ENCODE results near the gene RABGGTA.

Gene RABGGTA

GRCh38 chr14:24235804-24236688 is 35.4 kb downstream of the RABGGTA start:
- no peak overlapping the region for H3K4me3 ChIP-seq (ENCODE audit: low read depth, low read length)
- no peak for DNase-seq (ENCODE audit: low read depth)
- in situ Hi-C loops (cut with HindIII; ENCODE audit: low sequenced_read_pairs), result no loop called here
- TF ChIP-seq CTCF (IDR thresholded peaks at IDR 0.05; ENCODE audit: low read depth, low read length, missing control alignments), result no peak

DNA sequence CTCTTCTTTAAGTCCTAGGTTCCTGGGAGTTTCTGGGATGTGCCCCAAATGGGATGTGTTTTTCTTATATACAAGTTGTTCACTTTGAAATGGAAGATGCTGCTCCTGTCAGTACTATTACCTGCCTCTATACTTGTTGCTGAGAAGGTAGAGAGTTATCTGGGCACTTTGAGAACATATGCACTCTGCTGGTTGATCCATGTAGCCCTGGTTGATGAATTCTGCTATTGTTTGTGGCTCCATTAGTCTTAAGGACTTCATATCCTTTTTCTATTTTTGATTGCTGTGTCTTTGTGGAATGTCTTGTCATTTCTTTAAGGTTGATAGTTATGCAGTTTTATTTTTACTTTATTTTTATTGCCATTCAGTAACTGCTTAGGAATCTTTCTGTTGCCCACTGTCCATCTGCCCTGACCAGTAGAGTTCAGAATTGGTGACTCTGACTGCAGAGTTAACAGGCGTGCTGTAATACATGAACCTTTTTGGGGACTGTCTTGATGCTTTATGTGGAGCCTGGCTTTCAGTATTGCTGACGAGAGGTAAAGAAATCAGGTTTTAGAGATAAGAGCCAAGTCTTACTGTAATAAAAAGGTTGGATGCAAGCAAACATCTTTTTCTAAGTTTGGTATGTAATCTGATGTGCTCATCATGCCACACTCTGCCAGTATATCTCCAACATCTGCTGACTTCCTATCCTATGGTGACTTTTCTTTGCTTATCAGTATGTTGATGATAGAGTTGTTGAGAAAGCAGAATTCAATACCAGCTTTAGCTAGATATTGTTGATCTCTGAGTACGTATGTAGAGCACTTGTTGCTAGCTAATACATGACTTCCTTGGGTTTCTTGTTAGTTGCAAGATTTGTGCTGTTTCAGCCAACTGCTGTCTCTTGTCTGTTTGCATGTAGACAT is 37.0 kb downstream of the RABGGTA start:
- in situ Hi-C loops (cut with HindIII; ENCODE audit: low sequenced_read_pairs), result no loop called here
- no peak for TF ChIP-seq CTCF (IDR thresholded peaks at IDR 0.05; ENCODE audit: low read depth, low read length, missing control alignments)
- no peak for DNase-seq (ENCODE audit: low read depth)
- H3K4me3 ChIP-seq (ENCODE audit: low read depth, low read length), result no peak overlapping the region

DNA sequence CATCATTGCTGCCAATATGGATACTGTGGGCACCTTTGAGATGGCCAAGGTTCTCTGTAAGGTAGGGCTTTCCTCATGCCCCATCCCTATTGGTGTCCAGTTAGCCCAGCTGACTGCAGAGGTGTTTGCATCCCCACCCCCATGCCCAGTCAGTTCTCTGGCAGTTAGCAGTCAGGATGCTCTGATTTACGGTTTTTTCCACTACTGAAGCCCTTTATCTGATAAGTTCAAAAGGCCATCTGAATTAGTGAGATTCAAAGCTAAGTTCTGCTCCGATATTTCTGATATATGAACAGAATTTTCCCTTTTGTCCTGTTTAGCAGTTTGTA is 37.9 kb downstream of the RABGGTA start:
- in situ Hi-C loops (cut with HindIII; ENCODE audit: low sequenced_read_pairs), result no loop called here
- no peak for DNase-seq (ENCODE audit: low read depth)
- no peak for TF ChIP-seq CTCF (IDR thresholded peaks at IDR 0.05; ENCODE audit: low read depth, low read length, missing control alignments)
- peak overlapping the region; percentile 76 for H3K4me3 ChIP-seq (ENCODE audit: low read depth, low read length)

DNA sequence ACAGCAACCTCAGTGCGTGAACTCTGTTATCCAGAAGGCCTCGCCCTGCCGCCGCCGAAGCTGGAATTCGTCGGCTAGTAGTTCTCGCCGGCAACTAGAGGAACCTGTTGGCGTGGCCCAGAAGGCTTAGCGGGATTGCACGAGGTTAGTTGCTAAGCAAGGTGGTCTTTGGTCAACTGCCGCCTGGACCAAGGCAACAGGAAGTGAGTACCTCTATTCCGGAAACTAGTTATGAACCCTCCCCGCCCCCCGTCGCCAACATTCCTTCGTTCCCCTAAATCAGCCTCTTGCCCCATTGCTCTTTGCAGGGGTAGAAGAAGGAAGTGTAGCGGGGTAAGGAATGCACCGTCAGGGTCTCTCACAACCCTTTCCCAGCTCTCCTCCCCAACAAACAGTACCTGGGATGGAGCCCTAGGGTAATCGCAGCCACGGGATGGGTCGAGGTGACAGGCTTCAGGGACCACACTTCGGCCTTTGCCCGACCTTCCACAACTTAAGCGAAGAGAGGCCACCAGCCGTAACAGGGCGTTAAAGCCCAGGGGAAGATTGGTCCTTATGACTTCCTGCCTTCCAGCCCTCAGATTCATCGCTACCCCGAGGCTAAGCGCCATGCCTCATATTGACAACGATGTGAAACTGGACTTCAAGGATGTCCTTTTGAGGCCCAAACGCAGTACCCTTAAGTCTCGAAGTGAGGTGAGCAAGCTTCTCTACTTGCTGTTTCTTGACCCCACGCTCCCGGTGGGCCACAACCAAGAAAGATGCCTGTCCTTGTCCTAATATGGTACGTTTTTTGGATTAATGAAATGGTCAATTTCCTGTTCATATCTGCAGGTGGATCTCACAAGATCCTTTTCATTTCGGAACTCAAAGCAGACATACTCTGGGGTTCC is 38.5 kb downstream of the RABGGTA start, which contains the start of gene GMPR2:
GMPR2 (plus strand) TSS at position 285 of the 893 bp plus-strand sequence; CDS start at position 610, 325 bp downstream.
- no peak for DNase-seq (ENCODE audit: low read depth)
- H3K4me3 ChIP-seq (ENCODE audit: low read depth, low read length), result peak within 1 kb of the TSS; percentile 76
- in situ Hi-C loops (cut with HindIII; ENCODE audit: low sequenced_read_pairs), result no loop called here
- no peak for TF ChIP-seq CTCF (IDR thresholded peaks at IDR 0.05; ENCODE audit: low read depth, low read length, missing control alignments)

DNA sequence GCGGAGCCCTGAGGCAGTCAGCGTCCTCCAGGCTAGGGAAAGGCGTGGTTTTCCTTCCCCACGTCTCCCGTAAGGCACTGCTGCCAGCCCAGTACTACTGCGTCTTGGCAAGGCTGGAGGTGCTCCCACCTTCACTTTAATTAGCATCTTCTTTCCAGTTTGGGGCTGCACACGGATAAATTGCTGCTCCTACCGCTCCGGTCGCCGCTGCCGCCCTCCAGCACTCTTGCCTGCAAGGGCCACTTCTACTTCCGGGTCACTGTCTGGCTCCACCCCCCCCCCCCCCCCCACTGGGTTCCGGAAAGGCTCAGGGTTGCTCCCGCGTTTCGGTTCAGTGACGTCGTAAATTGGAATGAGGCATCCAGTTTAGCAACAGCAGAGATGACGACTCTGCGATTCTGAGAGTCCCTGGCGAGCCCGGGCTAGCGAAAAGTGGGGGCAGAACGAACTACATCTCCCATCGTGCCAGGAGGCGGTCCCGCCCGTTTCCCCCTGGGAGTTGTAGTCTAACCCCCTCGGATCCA is 39.2 kb downstream of the RABGGTA start, which contains the start of gene NEDD8:
NEDD8 (minus strand) TSS at position 247 of the 524 bp plus-strand sequence; CDS start at position 147, 100 bp downstream.
- TF ChIP-seq CTCF (IDR thresholded peaks at IDR 0.05; ENCODE audit: low read depth, low read length, missing control alignments), result no peak
- peak within 1 kb of the TSS; percentile 76 for H3K4me3 ChIP-seq (ENCODE audit: low read depth, low read length)
- in situ Hi-C loops (cut with HindIII; ENCODE audit: low sequenced_read_pairs), result no loop called here
- DNase-seq (ENCODE audit: low read depth), result peak; percentile 91
